ENCODE results near the gene ZNF775. TPM values are rescaled to one million over a fixed set of nuclear protein-coding genes. Genes with fewer than 3 reads are reported as not detected.

The ZNF775 gene
- total and polyA plus RNA-seq, 2 of the 13 experiments (the other 11 are each of a cell fraction or from before 2014, with no cell fraction given) = 3.1 to 3.2 TPM

DNA sequence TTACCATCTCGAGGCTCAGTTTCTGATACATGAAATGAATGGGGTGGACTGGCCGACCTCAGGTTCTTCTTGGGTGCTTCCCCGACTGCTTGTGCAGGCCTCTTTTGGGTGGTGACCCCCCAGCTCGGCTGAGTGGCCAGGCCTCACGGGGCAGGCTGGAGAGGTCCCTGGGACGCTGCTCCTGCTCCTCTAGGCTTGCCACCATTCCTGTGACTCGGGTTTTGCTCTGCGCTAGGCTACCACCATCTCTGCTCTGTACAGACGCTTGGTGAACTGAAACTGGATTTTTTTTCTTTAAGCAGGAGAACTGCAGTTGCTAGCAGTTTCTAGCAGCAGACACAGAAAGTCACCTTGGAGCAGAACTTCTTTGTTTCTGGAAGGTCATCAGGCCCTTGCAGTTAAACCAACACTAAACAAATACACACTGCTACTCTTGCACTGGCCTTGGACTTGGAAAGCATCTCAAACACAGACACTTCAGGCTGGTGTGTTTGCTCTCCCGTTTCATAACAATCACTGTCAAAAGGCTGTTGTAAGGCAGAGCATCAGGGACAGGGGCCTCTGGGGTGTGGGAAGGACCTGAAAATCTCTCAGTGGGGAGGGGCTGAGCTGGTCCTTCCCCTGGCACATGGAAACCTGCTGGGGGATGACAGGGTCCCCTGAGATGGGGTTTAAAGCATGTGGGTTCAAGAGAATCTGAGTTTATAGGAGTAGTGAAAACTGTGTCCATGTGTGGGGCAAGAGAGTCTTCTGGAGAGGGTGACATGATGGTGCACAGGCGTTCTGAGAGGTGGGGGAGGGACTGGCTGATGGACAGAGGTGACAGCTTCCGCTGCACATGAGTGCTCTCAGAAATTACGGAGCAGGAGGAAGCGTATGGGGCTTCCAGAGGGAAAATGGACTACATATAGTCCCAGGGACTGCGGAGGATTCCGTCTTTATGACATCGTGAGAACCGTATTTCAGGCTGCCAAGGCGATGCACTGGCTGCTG lies 36.3 kb downstream of the ZNF775 start (continued):
- TF ChIP-seq, protein P1, sequence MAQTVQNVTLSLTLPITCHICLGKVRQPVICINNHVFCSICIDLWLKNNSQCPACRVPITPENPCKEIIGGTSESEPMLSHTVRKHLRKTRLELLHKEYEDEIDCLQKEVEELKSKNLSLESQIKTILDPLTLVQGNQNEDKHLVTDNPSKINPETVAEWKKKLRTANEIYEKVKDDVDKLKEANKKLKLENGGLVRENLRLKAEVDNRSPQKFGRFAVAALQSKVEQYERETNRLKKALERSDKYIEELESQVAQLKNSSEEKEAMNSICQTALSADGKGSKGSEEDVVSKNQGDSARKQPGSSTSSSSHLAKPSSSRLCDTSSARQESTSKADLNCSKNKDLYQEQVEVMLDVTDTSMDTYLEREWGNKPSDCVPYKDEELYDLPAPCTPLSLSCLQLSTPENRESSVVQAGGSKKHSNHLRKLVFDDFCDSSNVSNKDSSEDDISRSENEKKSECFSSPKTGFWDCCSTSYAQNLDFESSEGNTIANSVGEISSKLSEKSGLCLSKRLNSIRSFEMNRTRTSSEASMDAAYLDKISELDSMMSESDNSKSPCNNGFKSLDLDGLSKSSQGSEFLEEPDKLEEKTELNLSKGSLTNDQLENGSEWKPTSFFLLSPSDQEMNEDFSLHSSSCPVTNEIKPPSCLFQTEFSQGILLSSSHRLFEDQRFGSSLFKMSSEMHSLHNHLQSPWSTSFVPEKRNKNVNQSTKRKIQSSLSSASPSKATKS (CRISPR knock-in tag; IDR thresholded peaks at IDR 0.05) = no peak
- TF ChIP-seq NFYB (CRISPR knock-in tag; IDR thresholded peaks at IDR 0.05) = no peak
- no peak for TF ChIP-seq ZNF629 (CRISPR knock-in tag; conservative IDR thresholded peaks at IDR 0.05)
- TF ChIP-seq ZNF432 (CRISPR knock-in tag; IDR thresholded peaks at IDR 0.05; ENCODE audit: borderline replicate concordance) = no peak
- TF ChIP-seq, protein P2, sequence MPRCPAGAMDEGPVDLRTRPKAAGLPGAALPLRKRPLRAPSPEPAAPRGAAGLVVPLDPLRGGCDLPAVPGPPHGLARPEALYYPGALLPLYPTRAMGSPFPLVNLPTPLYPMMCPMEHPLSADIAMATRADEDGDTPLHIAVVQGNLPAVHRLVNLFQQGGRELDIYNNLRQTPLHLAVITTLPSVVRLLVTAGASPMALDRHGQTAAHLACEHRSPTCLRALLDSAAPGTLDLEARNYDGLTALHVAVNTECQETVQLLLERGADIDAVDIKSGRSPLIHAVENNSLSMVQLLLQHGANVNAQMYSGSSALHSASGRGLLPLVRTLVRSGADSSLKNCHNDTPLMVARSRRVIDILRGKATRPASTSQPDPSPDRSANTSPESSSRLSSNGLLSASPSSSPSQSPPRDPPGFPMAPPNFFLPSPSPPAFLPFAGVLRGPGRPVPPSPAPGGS (CRISPR knock-in tag; IDR thresholded peaks at IDR 0.05) = 0 out of 2 replicates have a peak, but pooled peaks have one; percentile 19
- no peak for TF ChIP-seq CREB1 (IDR thresholded peaks at IDR 0.05)
- 0 out of 2 replicates have a peak, but pooled peaks have one; percentile 15 for TF ChIP-seq CREB1 (CRISPR knock-in tag; IDR thresholded peaks at IDR 0.05)
- peak in 1 of 2 experiments; percentile 61; a peak in 1 of 4 replicates for TF ChIP-seq NR2F1 (CRISPR knock-in tag; IDR thresholded peaks at IDR 0.05)
- peak; percentile 72; the same call in 1 of the 2 replicates for TF ChIP-seq NCOR1 (IDR thresholded peaks at IDR 0.05; ENCODE audit: borderline replicate concordance, low read length)
- TF ChIP-seq ZNF800 (CRISPR knock-in tag; IDR thresholded peaks at IDR 0.05) = no peak
- no peak for TF ChIP-seq RFXANK (CRISPR knock-in tag; IDR thresholded peaks at IDR 0.05)
- TF ChIP-seq GLMP (CRISPR knock-in tag; IDR thresholded peaks at IDR 0.05; ENCODE audit: borderline replicate concordance) = no peak
- TF ChIP-seq ISL2 (CRISPR knock-in tag; IDR thresholded peaks at IDR 0.05) = peak; percentile 72; the same call in 1 of the 2 replicates
- TF ChIP-seq ZMYM3 (CRISPR knock-in tag; IDR thresholded peaks at IDR 0.05) = peak; percentile 49
- no peak for TF ChIP-seq IKZF4 (CRISPR knock-in tag; IDR thresholded peaks at IDR 0.05; ENCODE audit: borderline replicate concordance, low read depth, not compliant biosample characterization)
- TF ChIP-seq SOX5 (CRISPR knock-in tag; IDR thresholded peaks at IDR 0.05; ENCODE audit: borderline replicate concordance) = peak; percentile 95
- TF ChIP-seq TEAD3 (CRISPR knock-in tag; optimal IDR thresholded peaks at IDR 0.05; ENCODE audit: borderline replicate concordance) = peak; percentile 77
- TF ChIP-seq, protein P3, sequence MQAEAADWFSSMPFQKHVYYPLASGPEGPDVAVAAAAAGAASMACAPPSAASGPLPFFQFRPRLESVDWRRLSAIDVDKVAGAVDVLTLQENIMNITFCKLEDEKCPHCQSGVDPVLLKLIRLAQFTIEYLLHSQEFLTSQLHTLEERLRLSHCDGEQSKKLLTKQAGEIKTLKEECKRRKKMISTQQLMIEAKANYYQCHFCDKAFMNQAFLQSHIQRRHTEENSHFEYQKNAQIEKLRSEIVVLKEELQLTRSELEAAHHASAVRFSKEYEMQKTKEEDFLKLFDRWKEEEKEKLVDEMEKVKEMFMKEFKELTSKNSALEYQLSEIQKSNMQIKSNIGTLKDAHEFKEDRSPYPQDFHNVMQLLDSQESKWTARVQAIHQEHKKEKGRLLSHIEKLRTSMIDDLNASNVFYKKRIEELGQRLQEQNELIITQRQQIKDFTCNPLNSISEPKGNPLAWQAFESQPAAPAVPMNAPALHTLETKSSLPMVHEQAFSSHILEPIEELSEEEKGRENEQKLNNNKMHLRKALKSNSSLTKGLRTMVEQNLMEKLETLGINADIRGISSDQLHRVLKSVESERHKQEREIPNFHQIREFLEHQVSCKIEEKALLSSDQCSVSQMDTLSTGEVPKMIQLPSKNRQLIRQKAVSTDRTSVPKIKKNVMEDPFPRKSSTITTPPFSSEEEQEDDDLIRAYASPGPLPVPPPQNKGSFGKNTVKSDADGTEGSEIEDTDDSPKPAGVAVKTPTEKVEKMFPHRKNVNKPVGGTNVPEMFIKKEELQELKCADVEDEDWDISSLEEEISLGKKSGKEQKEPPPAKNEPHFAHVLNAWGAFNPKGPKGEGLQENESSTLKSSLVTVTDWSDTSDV (CRISPR knock-in tag; IDR thresholded peaks at IDR 0.05) = no peak
